Ishikawa (cell line): ENCODE data around the gene ARID4A.
A peak's percentile ranks its signal among the peaks of the same experiment; 100 is the strongest.

Experiments
- CEBPB ChIP-seq: IDR thresholded peaks from 2 replicates; pipeline ENCODE4 v1.6.1; 2012
- CREB1 ChIP-seq: IDR thresholded peaks from 2 replicates; pipeline ENCODE4 v1.6.1; 2012; ENCODE audit warnings: low read depth
- EGR1 ChIP-seq: IDR thresholded peaks from 2 replicates; pipeline ENCODE4 v1.6.1; 2012
- EP300 ChIP-seq: IDR thresholded peaks from 2 replicates; pipeline ENCODE4 v1.6.1; 2012; ENCODE audit warnings: borderline replicate concordance
- FOXM1 ChIP-seq: IDR thresholded peaks from 2 replicates; pipeline ENCODE4 v1.6.1; 2012; ENCODE audit warnings: low read depth, borderline replicate concordance
- NFIC ChIP-seq: IDR thresholded peaks from 2 replicates; pipeline ENCODE4 v1.6.1; 2012
- RAD21 ChIP-seq: IDR thresholded peaks from 2 replicates; pipeline ENCODE4 v1.6.1; 2012; ENCODE audit warnings: low read depth
- REST ChIP-seq: IDR thresholded peaks from 2 replicates; pipeline ENCODE4 v1.6.1; 2012; ENCODE audit warnings: low read depth, mild to moderate bottlenecking
- TAF1 ChIP-seq: IDR thresholded peaks from 2 replicates; pipeline ENCODE4 v1.6.1; 2012; ENCODE audit warnings: low read depth, mild to moderate bottlenecking
- TCF12 ChIP-seq: IDR thresholded peaks from 2 replicates; pipeline ENCODE4 v1.6.1; 2012; ENCODE audit warnings: low read depth
- TEAD4 ChIP-seq: IDR thresholded peaks from 2 replicates; pipeline ENCODE4 v1.6.1; 2012
- USF1 ChIP-seq: IDR thresholded peaks from 2 replicates; pipeline ENCODE4 v1.6.1; 2012
- YY1 ChIP-seq: IDR thresholded peaks from 2 replicates; pipeline ENCODE4 v1.6.1; 2012; ENCODE audit warnings: low read depth
- ZBTB7A ChIP-seq: IDR thresholded peaks from 2 replicates; pipeline ENCODE4 v1.6.1; 2012; ENCODE audit warnings: low read depth
- TF ChIP-seq, protein P1 (sequence below): IDR thresholded peaks from 2 replicates; pipeline ENCODE4 v1.6.1; 2012

The ARID4A gene

DNA sequence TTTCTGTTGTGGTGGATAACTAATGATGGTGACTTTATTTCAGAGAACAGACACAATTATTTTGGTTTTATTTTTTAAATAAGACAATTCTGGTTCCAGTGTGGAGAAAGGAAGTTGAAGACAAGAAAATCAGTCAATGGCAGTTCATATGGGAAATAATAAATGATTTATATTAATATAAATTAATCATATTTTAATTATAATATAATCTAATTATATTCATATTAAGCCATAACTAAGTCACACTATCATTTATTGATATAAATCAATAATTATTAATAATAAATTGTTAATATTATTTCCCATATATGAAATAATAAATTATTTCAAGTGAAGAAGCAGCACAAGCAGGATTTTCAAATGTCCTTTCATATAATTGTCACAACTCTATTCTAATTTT, 100.1 kb downstream of the ARID4A start:
- TF ChIP-seq RAD21 (no peak), YY1 (no peak), TCF12 (no peak), EP300 (no peak), CREB1 (no peak), NFIC (no peak), ZBTB7A (no peak), EGR1 (no peak), REST (no peak)

- TF ChIP-seq EP300, result no peak
- TF ChIP-seq TCF12, result no peak
- peak; percentile 65 for TF ChIP-seq CEBPB
Measured at GRCh38 chr14:58398895-58399294, 100.5 kb downstream of the ARID4A start.

DNA sequence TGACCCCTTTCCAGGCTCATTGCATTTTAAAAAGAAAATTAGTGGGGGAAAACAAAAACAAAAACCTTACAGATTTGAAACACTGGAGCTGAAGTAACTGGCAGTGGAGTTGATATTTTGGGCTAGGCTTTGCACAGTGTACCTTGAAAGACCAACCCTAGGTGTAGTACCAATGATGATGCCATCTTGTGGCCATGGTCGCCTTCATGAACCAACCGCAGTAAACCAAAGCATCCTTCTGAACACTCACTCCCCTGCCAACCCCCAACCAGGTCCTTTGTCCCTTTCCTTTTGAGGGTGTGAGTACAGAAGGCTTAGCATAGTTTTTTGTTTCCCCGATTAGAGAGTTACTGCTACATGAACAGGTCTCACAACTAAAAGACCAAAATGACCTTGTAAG, 103.2 kb downstream of the ARID4A start:
- no peak for TF ChIP-seq YY1
- no peak for TF ChIP-seq TAF1
- TF ChIP-seq RAD21, result no peak
- TF ChIP-seq CREB1, result no peak
- TF ChIP-seq FOXM1, result no peak
- TF ChIP-seq TEAD4, result no peak
- no peak for TF ChIP-seq CEBPB
- TF ChIP-seq EGR1, result no peak
- no peak for TF ChIP-seq EP300
- no peak for TF ChIP-seq NFIC
- no peak for TF ChIP-seq REST
- no peak for TF ChIP-seq USF1
- TF ChIP-seq, protein P1, sequence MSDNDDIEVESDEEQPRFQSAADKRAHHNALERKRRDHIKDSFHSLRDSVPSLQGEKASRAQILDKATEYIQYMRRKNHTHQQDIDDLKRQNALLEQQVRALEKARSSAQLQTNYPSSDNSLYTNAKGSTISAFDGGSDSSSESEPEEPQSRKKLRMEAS, result no peak
- no peak for TF ChIP-seq TCF12
- TF ChIP-seq ZBTB7A, result no peak

DNA sequence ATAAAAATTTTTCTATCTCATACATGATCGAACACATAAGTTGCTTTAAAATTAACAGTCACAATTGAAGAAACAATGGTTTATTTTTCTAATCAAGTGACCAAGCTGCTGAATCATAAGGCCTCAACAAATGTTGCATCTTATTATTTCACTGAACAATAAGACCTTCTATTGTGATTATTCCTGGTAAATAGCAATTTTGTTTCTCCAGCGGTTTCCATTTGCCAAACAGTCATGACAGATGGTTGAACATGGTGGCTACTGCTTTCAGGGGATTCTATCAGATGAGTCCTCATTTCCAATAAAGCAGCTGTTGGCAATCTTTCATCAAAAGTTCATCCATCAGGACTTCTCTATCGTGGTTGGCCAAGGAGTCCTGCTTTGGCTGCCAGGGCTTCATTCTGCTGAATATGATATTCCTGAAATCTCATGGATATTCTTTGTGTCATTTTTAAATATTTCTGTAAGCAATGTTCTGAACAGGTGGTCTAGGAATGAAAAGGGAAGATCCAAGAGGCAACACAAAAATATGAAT, 110.4 kb downstream of the ARID4A start:
- TF ChIP-seq RAD21 (no peak), REST (no peak), EP300 (no peak), CREB1 (no peak), YY1 (no peak)

DNA sequence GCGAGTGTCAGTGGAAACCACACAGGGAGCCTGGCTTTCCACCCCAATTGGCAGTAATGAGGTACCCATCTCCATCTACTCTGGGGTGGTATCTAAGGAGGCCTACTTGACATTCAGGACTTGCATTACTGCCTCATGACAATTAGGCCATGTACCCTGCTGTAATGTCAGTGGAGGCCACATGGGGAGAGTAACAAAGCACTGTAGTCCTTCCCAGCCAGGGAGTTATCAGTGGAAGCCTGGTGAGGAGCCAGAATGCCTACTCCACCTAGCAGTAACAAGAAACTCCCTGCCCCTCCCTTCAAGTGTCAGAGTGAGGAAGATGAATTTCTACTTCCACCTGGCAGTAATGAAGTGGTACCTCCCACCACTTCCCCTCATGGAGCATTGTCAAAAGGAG, 116.5 kb downstream of the ARID4A start:
- no peak for TF ChIP-seq EGR1
- no peak for TF ChIP-seq USF1
- TF ChIP-seq, protein P1, result no peak
- TF ChIP-seq TCF12, result no peak
- no peak for TF ChIP-seq YY1
- no peak for TF ChIP-seq NFIC
- TF ChIP-seq TAF1, result no peak
- TF ChIP-seq REST, result no peak
- TF ChIP-seq CEBPB, result no peak
- TF ChIP-seq ZBTB7A, result no peak
- no peak for TF ChIP-seq EP300
- TF ChIP-seq CREB1, result no peak
- TF ChIP-seq TEAD4, result no peak
- TF ChIP-seq FOXM1, result no peak
- no peak for TF ChIP-seq RAD21
